Ascending aorta (tissue), 2 donors: Measurements from ENCODE around the gene CLIC3. TPM values are rescaled to one million over a fixed set of nuclear protein-coding genes. Genes with fewer than 3 reads are reported as not detected.
A peak's percentile ranks its signal among the peaks of the same experiment; 100 is the strongest.

Experiments used
- DNase-seq, 2 donors: peaks; one replicate each; pipeline ENCODE4 v3.0.0-alpha.2; 2019; ENCODE audit warnings: low spot score in 2 of 2
- H3K27ac ChIP-seq, 2 donors: fragments of 200-600 bp; sonication (generic); one replicate each; pipeline ENCODE4 v1.5.1; 2016 to 2017; ENCODE audit warnings: mild to moderate bottlenecking in 1 of 2
- H3K27me3 ChIP-seq: fragments of 200-600 bp; sonication (generic); one replicate; pipeline ENCODE4 v1.5.1; 2017
- H3K36me3 ChIP-seq, 2 donors: fragments of 200-600 bp; sonication (generic); one replicate each; pipeline ENCODE4 v1.5.1; 2016
- H3K4me1 ChIP-seq, 2 donors: fragments of 200-600 bp; sonication (generic); one replicate each; pipeline ENCODE4 v1.5.1; 2016 to 2017; ENCODE audit warnings: mild to moderate bottlenecking in 1 of 2
- H3K4me3 ChIP-seq, 2 donors: fragments of 200-600 bp; sonication (generic); one replicate each; pipeline ENCODE4 v1.5.1; 2016 to 2017; ENCODE audit warnings: mild to moderate bottlenecking in 1 of 2
- H3K9me3 ChIP-seq, 2 donors: fragments of 200-600 bp; sonication (generic); one replicate each; pipeline ENCODE4 v1.5.1; 2016
- CTCF ChIP-seq, 3 experiments: fragments of 200-600 bp in 2 of 3; fragments of 450-650 bp in 1 of 3; sonication (generic) in 2 of 3; IDR thresholded peaks; one replicate each; pipeline ENCODE4 v1.5.1; 2016 to 2019; ENCODE audit warnings: antibody characterized with exemption in 3 of 3, mild to moderate bottlenecking in 1 of 3, moderate library complexity in 1 of 3
- intact Hi-C: fragments of 100-400 bp; cut with DNase I; formaldehyde crosslinking; loops from one replicate; pipeline ENCODE4 v1.15.1; 2023
- total RNA-seq: library from RNA; depleted of rRNA; stranded (reverse); fragments of >200 nt; gene quantifications from one replicate; pipeline ENCODE4 v1.1.0, GENCODE V29; 2016

The CLIC3 gene
- total RNA-seq, 1 donor from 2014 or later = 2.8 TPM

- Histone ChIP-seq H3K4me3 (no peak overlapping the region), H3K36me3 (peaks cover 18 to 27% of the 10 kb centered on the region in 2 donors), H3K27me3 (peaks cover 5% of the 10 kb centered on the region), H3K27ac (peak overlapping the region in 1 of 2 donors; percentile 53), H3K4me1 (peaks cover 5 to 20% of the 10 kb centered on the region in 2 donors), H3K9me3 (no peaks in the 10 kb centered on the region)
- intact Hi-C loops = no loop called here
- DNase-seq = no peak
- no peak for TF ChIP-seq CTCF (IDR thresholded peaks at IDR 0.05)
Measured at GRCh38 chr9:137042751-137043727, 46.7 kb upstream of the CLIC3 start.

GRCh38 chr9:137041124-137041523, 44.8 kb upstream of the CLIC3 start:
- TF ChIP-seq CTCF (IDR thresholded peaks at IDR 0.05) = no peak
- H3K36me3 ChIP-seq = peaks cover 18 to 27% of the 10 kb centered on the region in 2 donors
- no peak for DNase-seq
- H3K4me1 ChIP-seq = peaks cover 5 to 15% of the 10 kb centered on the region in 2 donors
- no peaks in the 10 kb centered on the region for H3K27me3 ChIP-seq
- intact Hi-C loops = no loop called here
- no peaks in the 10 kb centered on the region for H3K9me3 ChIP-seq
- no peak overlapping the region for H3K4me3 ChIP-seq
- H3K27ac ChIP-seq = peak overlapping the region in 1 of 2 donors; percentile 17

- H3K4me1 ChIP-seq = peaks cover 5 to 12% of the 10 kb centered on the region in 2 donors
- no peak overlapping the region for H3K27ac ChIP-seq
- no peaks in the 10 kb centered on the region for H3K27me3 ChIP-seq
- H3K36me3 ChIP-seq = peaks cover 18 to 27% of the 10 kb centered on the region in 2 donors
- H3K4me3 ChIP-seq = no peak overlapping the region
- intact Hi-C loops = no loop called here
- TF ChIP-seq CTCF (IDR thresholded peaks at IDR 0.05) = no peak
- DNase-seq = no peak
- no peaks in the 10 kb centered on the region for H3K9me3 ChIP-seq
Measured at GRCh38 chr9:137040568-137040967, 44.2 kb upstream of the CLIC3 start.

- Histone ChIP-seq H3K27me3 (no peaks in the 10 kb centered on the region), H3K4me3 (no peak overlapping the region), H3K4me1 (peaks cover 2 to 12% of the 10 kb centered on the region in 2 donors), H3K9me3 (no peaks in the 10 kb centered on the region), H3K36me3 (peaks cover 18 to 27% of the 10 kb centered on the region in 2 donors), H3K27ac (no peak overlapping the region)
- TF ChIP-seq CTCF (IDR thresholded peaks at IDR 0.05) = no peak
- intact Hi-C loops = no loop called here
- DNase-seq = no peak
Measured at GRCh38 chr9:137039611-137040366, 43.4 kb upstream of the CLIC3 start.

GRCh38 chr9:137038916-137039315, 42.5 kb upstream of the CLIC3 start:
- no peak overlapping the region for H3K27ac ChIP-seq
- peaks cover 0 to 7% of the 10 kb centered on the region in 2 donors for H3K4me1 ChIP-seq
- DNase-seq = no peak
- peaks cover 18 to 27% of the 10 kb centered on the region in 2 donors for H3K36me3 ChIP-seq
- intact Hi-C loops = no loop called here
- no peaks in the 10 kb centered on the region for H3K9me3 ChIP-seq
- H3K27me3 ChIP-seq = no peaks in the 10 kb centered on the region
- H3K4me3 ChIP-seq = no peak overlapping the region
- TF ChIP-seq CTCF (IDR thresholded peaks at IDR 0.05) = no peak
